LNCAP (cell line): ENCODE measurements around the gene PCMTD2.

Source experiments
- CTCF ChIP-seq: fragments of 450-650 bp; IDR thresholded peaks from 2 replicates; pipeline ENCODE4 v1.5.1; 2017; ENCODE audit warnings: mild to moderate bottlenecking

The PCMTD2 gene

GRCh38 chr20:64255361-64256281 lies at the start of gene PCMTD2:
Gene PCMTD2 (plus strand): TSS chr20:64255748. CDS start chr20:64259966, 4,218 bp downstream.
- no peak for TF ChIP-seq CTCF

- TF ChIP-seq CTCF = no peak
These were observed 48.9 kb upstream of the PCMTD2 start for GRCh38 chr20:64206614-64207013.

- TF ChIP-seq CTCF = no peak
These were observed 47.6 kb upstream of the PCMTD2 start for GRCh38 chr20:64207641-64208590.

GRCh38 chr20:64209148-64209547 lies 46.4 kb upstream of the PCMTD2 start:
- no peak for TF ChIP-seq CTCF

- TF ChIP-seq CTCF = no peak
These were observed 44.7 kb upstream of the PCMTD2 start for GRCh38 chr20:64210656-64211369.

GRCh38 chr20:64211874-64212658 lies 43.5 kb upstream of the PCMTD2 start:
- no peak for TF ChIP-seq CTCF
